ENCODE data around the gene ZC3H14.

DNA sequence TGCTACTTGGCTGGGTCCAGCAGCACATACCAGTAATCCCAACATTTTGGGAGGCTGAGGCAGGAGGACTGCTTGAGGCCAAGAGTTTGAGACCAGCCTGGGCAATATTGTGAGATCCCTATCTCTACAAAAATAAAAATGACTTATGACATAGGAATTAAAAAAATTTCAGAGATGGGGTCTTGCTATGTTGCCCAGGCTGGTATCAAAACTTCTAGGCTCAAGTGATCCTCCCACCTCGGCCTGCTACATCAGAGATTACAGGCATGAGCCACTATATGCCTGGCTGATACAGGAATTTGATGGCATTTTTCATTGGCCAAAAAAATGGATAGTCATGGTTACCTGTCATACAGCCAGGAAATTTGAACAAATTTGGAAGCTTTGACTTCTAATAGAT, 54.6 kb downstream of the ZC3H14 start:
- TF ChIP-seq, protein P1, sequence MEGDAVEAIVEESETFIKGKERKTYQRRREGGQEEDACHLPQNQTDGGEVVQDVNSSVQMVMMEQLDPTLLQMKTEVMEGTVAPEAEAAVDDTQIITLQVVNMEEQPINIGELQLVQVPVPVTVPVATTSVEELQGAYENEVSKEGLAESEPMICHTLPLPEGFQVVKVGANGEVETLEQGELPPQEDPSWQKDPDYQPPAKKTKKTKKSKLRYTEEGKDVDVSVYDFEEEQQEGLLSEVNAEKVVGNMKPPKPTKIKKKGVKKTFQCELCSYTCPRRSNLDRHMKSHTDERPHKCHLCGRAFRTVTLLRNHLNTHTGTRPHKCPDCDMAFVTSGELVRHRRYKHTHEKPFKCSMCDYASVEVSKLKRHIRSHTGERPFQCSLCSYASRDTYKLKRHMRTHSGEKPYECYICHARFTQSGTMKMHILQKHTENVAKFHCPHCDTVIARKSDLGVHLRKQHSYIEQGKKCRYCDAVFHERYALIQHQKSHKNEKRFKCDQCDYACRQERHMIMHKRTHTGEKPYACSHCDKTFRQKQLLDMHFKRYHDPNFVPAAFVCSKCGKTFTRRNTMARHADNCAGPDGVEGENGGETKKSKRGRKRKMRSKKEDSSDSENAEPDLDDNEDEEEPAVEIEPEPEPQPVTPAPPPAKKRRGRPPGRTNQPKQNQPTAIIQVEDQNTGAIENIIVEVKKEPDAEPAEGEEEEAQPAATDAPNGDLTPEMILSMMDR (IDR thresholded peaks at IDR 0.05) = no peak
- TF ChIP-seq POLR2A (IDR thresholded peaks at IDR 0.05) = no peak

All from Peyer's patch (tissue), 4 donors.